DMS114 treated with DMSO at 0.1 percent for 48 hours (cell line): ENCODE data around the gene DNAJB12.
"Not testable (repeated sequence)": the region's sequence is repeated elsewhere in the genome, so short reads cannot be mapped to it uniquely, and the experiment has no call there.

ENCODE experiments used
- DNase-seq: peaks from one replicate; lab custom pipeline; 2025; ENCODE audit not compliant: unreplicated experiment; lab: John Stamatoyannopoulos, UW

Gene DNAJB12

DNA sequence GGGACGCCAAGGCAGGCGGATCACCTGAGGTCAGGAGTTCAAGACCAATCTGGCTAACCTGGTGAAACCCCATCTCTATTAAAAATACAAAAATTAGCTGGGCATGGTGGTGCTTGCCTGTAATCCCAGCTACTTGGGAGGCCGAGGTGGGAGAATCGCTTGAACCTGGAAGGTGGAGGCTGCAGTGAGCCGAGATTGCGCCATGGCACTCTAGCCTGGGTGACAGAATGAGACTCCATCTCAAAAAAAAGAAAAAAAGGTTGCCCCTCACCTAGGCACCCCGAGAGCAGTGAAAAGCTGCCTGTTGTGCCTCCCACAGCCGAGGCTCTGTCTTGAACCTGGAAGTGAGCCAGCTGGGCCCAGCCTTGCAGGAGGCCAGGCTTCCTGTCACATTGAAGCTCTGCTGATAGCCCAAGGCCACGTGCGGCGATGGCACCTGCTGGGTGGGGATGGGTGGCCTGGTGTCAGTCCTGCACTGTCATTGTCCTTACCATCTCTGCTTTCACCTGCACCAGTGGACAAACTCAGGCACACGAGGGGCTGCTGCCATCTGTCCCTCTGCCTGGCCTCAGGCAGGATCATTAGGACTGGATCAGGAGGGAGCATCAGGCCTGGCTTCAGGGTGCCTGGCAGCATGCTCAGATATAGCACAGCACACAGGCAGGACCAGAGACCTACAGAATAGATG lies 37.8 kb downstream of the DNAJB12 start:
- DNase-seq = no peak

DNA sequence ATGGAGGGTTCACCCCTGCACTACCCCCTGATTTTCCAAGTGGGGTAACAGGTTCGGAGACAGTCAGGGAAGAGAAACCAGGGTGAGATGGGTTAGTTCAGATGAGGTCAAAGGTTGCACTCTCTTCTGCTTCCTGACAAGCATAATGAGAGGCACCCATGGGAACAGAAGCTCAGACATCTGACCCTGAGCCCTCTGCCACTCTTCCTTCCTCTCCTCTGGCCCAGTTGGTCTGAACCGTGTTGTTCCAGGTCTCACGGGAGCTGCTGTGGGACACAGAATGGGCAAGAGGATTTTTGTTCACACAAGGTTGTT lies 38.4 kb downstream of the DNAJB12 start:
- no peak for DNase-seq

DNA sequence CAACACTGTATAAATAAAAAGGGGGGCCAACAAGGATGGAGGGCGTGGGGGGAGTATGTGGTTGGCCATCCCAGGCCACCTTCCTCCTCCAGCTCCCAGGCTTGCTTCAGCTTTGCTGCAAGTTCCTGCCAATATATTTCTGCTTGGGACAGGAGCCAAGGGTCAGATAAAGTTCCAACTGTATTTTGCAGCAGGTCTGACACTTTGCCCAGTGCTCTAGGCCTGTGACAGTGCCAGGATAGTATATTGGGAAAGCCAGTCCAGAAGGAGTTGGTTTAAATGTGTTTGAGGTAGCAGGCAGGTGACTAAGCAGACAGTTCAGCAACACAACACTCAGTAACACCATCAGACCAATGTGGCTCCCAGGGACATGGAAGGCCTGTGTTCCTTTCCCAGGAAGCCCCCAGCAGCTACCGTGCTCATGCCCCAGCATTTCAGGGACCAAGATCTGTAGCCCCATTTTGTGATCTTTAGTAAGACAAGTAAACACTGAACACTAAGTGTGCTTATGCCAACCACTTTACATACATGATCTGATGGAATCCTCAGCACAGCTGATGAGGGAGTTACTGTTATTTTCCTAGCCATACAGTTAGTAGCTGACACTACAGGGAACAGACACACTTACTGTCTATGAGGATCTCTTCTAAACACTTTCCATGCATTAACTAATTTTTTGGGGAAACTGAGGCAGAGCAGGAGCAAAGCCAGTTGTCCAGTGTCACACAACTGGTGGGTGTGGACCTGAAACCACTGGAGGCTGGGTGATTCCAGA lies 38.9 kb downstream of the DNAJB12 start:
- no peak for DNase-seq

DNA sequence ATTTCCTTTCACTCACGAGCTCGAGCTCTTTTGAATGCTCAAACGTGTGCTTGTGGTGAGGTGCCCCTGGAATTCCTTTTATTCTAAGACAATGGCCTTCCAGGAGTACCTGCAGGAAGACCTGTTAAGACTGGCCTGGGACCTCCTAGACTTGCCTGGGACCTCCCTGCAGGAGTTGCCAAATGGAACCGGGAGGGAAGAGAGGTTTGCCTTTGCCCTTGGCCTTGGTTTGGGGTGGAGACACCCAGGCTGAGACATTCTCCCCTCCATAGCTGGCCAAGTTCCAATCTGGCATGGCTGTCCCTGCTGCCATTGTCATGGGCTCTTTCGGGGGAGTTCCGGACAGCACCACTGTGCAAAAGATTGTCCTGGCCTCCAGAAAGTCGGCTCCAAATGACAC lies 39.7 kb downstream of the DNAJB12 start:
- no peak for DNase-seq

DNA sequence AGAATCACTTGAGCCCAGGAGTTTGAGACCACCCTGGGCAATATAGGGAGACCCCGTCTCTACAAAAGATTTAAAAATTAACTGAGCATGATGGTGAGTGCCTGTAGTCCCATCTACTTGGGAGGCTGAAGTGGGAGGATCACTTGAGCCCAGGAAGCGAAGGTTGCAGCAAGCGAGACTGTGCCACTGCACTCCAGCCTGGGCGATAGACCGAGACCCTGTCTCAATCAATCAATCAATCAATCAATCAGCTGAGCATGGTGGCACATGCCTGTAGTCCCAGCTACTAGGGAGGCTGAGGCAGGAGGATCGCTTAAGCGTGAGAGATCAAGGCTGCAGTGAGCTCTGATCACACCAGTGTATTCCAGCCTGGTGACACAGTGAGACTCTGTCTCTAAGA lies 40.5 kb downstream of the DNAJB12 start:
- DNase-seq = no peak

DNA sequence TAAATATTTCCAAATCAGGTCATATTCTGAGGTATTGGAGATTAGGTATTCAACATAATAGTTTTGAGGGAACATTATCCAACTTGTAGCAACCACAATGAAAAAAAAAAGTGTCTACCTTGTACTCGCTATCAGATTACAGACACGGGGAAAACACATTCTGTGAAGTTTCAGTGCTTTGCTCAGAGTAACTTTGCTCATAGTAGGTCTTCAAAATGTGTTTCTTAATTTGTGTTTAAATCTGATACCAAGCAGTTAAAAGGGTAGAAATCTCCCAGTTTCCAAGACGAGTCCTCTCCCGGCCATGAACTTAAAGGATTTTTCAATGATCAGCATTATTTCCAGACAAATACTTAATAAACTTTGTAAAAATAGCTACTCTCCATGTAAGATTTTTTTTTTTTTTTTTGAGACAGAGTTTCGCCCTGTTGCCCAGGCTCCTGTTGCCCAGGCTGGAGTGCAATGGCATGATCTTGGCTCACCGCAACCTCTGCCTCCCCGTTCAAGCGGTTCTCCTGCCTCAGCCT lies 41.8 kb downstream of the DNAJB12 start:
- no peak for DNase-seq

DNA sequence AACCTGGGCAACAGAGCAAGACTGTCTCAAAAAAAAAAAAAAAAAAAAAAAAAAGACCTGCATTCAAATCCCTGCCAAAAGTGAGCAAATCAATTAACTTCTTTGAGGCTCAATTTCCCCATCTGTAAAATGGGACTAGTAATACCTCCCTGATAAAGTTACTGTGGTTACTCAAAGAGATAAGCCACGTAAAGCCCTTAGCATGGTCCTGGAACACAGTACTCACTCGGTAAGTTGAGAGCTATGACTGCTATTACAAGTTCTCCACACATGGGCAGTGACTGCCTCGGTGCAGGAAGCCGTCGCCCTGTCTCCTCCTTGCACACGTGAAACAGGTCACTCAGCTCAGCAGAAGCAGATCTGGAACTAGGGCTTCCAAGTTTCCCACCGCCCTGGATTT lies 43.1 kb downstream of the DNAJB12 start:
- DNase-seq = no peak

DNA sequence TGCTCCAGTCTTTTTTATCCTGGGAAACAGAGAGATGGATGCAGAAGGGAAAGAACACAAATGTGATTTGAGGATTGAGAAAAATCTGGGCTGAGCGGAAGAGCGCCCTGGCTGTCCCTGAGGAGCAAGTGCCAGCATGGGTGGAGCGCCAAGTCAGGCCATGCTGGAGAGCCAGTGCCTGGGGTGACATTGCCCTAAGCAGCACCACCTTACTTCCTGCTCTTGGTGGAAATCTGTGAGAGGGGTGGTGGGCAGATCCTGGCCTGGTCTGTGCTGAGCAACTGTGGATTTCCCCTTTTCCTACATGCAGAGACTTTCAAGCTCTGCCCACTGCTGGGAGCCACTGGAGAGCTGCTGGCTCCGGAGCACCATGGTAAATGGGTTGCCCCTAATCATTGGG lies 44.1 kb downstream of the DNAJB12 start:
- DNase-seq = no peak

DNA sequence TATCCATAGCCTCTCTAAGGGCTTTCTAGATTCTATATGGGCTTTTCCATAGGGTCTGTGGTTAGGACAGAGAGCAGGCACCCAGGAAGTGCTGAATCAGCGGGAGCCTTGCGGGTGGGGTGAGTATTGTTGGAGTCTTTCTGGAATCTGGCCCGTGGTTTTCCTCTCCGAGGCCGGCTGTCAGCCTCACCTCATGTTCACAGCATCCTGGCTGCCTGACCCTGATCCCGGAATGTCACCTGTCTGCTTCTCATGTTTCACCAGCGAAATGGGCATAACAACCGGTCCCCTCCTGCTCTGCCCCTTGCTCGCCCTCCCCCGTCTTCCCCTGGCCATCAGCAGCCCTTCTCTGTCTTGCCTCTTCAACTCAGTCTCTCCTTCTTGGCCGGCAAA lies 44.5 kb downstream of the DNAJB12 start:
- DNase-seq = no peak

DNA sequence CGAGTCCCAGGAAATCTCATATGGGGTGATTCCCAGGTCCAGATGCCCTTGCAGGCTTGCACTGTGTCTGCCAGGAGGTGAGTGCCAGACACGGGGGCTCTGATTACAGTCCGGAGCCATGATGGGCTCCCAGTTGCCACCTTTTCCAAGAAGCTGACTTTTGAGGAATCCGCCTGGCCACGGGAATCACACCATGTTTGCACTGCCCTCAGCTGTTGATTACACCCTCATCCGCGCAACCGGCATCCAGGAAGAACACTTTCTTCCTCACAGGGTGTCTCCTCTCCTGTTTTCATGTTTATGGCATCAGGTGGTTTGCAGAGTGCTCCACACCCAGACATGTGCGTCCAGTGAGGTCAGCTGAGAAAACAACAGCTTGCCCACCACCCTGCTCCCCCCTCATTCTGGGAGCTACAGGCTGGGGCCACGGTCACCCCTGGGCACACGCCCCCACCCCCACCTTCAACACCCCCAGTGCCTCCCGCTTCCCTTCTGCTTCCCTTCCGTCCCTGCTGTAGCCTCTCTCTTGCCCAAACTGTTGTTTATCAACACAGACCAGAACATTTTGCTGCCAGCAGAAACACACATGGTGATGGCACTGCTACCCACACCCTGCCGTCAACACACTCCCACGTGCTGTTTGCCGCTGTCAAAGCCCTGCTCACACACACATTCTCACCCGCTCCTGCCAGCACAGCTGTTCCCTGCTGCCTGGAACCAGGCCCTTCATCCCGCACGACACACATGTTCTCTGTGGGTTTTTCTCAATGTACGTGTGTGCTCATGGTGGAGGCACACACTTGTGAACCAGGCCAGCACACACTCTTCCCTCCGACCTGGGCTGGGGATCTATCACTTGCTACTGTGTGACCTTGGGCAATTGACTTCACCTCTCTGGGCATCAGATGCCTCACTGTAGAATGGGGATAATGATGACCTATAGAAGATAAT lies 45.2 kb downstream of the DNAJB12 start:
- DNase-seq = no peak

DNA sequence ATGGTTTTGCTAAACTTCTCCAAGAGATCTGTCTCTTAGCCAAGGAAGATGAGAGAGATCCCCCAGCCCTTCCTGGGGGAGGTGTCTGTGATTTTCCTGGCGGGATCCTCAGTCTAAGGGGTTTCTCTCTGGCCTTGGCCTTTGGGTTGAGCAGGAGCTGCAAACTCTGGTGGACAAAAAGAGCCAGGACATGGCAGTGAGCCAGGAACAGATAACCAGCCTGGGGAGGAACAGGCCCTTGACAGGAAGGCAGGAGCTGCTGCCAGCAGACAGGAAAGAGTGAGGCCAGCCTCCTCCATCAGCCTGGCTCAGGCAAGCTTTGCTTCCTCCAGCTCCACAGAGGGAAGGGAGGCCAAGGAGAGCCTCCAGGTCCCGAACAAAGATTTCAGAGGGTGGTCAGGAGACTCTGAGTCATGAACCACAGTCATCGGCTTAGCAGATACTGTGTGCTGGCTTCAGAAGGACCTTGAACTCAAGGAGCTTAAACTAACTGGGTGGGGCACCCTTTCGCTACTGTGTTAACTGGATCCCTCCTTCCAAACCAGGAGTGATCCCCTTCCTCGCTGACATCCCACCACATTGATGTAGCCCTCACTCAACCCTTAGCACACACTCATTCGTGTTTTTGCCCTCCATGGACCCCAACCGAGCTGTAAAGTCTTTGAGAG lies 46.3 kb downstream of the DNAJB12 start:
- DNase-seq = no peak

DNA sequence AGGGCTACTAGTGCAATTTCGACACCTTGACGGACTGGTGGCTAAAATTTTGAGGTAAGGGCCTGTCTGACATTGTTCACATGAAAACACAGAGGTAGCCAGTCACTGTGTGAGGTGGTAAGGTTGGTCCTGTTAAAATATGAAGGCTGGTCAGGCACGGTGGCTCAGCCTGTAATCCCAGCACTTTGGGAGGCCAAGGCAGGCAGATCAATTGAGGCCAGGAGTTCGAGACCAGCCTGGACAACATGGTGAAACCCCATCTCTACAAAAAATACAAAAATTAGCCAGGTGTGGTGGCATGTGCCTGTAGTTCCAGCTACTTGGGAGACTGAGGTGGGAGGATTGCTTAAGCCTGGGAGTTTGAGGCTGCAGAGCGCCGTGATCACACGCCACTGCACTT lies 47.0 kb downstream of the DNAJB12 start:
- DNase-seq = not testable (repeated sequence)

DNA sequence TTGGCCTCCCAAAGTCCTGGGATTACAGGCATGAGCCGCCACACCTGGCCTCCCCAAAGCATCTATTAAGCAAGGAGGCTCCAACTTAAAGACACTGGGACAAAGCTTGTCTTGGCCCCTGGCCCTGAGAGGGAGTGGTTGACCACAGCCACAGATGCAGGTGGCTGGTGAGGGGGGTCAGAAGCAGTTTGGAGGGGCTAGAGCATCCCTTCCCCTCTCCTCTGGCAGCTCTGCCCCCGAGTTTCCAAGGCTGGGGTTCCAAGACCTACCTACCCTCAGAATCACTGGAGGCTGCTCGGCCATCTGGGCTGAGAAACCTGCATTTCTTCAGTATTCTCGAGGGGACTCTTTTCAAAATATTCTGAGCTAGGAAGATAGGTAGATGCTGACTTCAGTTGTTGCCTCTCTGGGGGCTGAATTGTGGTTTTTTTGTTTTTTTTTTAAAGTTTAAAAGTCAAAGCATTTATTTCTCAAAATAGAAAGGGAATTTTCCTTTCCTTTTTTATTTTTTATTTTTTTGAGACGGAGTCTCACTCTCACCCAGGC lies 48.4 kb downstream of the DNAJB12 start:
- DNase-seq = no peak

DNA sequence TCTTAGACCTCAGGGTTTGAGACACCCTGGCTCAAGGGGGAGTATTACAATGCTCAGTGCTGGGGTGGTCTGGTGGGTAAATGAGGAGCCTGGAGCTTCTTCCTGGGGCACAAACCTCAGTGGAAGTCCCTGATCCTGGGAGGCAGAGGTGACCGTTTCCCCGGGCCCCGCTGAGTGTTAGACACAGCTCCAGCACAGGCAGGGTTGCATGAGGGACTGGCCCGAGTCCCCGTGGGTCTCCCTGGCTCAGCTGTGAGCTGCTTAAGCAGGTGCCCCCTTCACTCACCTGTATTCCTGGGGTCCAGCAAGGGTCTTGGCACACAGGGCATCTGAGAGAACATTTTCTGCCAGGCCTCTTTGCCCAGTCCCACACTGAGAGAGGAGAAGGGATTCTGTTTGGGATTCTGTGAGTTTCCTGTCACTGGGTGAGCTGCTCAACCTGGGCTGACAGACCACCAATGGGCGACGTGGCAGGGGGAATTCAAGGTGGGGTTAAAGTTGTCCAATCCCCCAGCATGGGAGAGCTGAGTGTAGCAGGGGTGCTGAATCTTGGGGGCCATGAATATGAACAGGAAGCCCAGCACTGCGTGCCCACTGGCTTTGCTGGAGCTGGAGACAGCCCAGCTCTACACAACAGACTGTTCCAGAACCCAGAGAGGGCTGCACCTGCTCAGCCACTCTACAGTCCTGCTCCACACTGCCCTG lies 51.1 kb downstream of the DNAJB12 start:
- no peak for DNase-seq

DNA sequence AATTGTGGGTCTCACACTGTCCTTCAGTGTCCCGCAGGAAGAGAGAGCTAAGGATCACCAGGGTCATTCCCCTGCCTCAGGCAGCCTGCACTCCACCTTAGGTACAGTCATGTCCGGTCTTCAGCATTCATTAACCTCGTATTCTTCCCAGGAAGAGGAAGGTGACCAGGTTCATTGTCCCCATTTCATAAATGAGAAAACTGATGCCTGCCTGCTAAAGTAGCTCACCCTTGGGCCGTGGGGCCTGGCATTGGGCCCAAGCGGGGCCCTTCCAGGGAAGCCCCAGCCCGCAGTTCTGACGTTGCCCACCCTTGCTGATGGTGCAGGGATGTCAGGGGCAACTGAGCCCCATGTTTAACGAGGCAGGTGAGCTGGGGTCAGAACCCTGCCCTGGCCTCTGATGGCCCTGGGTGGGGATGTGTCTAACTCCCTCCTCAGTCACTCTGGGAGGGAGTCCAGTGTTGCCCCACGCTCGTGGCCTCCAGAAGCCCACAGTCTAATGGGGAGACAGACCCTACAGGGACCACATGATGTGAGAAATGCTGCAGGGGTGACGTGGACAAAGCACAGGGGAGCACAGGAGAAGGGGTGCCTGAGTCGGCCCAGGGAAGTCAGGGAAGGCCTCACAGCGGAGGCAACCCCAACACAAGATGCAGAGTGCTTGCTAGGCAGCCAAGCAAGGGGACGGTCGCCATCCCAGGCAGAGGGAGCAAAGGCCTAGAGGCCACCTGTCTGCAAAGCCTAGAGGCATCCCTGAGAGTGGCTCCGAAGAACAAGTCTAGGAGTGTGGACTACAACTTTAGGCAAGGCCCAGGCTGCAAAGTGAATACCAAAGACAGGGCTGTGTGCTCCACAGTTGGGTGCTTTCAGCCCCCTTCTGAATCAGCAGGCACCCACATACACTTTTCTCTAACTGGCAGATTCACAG lies 55.9 kb downstream of the DNAJB12 start:
- DNase-seq = no peak

DNA sequence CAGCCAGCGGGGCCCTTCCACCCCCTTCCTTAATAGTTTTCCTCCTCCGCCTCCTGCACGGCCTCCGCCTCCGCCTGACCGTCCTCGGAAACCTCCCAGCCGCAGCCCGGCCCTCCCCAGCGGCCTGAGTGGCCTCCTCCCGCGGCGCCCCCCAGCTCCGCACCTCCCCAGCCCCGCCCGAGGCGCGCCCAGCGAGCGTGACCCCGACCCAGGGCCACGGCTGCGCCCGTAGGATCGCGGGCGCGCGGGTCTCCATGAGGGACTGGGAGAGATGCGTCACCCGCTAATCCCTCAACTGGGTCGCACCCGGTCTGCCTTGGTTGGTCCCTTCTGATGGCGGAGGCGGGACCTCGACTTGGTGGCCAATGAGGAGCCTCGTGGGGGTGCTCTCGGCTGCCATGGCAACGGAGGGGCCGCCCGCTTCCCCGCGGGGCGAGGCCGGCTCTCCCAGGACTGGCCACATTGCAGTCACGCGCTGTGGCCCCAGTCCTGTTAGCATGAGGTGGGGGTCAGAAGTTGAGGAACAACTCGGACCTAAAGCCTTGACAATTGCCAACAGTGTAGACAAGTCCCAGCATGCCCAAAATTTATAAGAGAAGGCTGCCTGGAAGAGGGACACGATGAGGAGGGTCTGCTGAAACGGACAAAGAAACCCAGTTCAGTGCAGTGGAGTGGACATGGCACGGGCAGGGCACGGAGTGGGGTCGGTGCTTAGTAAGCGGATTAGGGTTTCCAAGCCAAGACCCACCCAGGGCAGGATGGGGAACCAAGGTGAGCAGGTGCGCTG lies 56.7 kb downstream of the DNAJB12 start:
- peak; percentile 93 for DNase-seq

DNA sequence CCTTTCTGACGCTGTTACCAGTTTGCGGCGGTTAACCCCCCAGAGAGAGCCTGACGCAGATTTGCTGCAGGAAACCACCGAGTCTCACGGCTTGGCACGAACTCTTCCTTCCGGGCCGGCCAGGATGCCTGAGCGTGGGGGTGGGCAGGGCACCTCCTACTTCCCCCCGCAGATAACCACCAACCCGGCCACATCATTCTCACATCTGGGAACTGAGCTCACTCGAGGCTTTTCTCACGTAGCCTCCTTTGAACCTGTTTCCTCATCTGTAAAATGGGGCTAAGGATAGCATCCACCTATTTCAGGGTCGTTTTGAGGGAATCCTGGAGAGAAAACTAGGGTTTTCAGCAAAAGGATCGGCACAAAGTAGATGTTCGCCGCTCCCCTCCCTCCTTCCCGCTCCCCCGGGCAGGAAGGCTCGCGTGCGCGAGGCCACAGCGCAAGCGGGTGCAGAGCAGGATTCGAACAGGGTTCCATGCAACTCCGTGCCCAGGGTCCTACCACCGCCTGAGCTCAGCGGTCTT lies 57.4 kb downstream of the DNAJB12 start:
- no peak for DNase-seq

DNA sequence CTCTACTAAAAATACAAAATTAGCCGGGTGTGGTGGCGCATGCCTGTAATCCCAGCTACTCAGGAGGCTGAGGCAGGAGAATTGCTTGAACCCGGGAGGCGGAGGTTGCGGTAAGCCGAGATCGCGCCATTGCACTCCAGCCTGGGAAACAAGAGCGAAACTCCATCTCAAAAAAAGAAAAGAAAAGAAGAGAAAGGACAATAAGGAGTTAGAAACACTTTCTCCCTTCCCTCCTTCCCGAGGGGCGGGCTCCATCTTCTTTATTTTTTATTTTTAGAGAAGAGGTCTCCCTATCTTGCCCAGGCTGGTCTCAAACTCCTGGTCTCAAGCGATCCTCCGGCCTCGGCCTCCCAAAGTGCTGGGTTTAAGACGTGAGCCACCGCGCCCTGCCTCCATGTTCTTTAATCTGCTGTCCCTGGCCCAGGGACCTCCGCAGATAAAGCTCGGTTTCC lies 57.9 kb downstream of the DNAJB12 start:
- DNase-seq = not testable (repeated sequence)
